GM23248 (cell line): ENCODE data around the gene TRPM4.

Source experiments
- EZH2 ChIP-seq: fragments of 200-600 bp; sonication (generic); IDR thresholded peaks from 2 replicates; pipeline ENCODE4 v1.6.1; 2018; ENCODE audit warnings: antibody characterized with exemption, mild to moderate bottlenecking; ENCODE audit not compliant: insufficient read depth, poor library complexity, severe bottlenecking
- EZH2phosphoT487 ChIP-seq: fragments of 200-600 bp; sonication (generic); IDR thresholded peaks from 2 replicates; pipeline ENCODE4 v1.6.1; 2018; ENCODE audit warnings: antibody characterized with exemption, moderate library complexity, mild to moderate bottlenecking, low read depth; ENCODE audit not compliant: insufficient read depth

GRCh38 chr19:49130325-49130724, 27.3 kb upstream of the TRPM4 start:
- TF ChIP-seq EZH2phosphoT487 (no peak), EZH2 (no peak)
